Fibroblast of pulmonary artery (primary cell): ENCODE measurements around the gene CASQ2.

Source experiments
- DNase-seq: peaks from one replicate; pipeline ENCODE4 v3.0.0-alpha.2; 2010; ENCODE audit warnings: low read depth
- H3K4me3 ChIP-seq: replicated peaks from 2 replicates; pipeline ENCODE4 v1.5.1; 2011; ENCODE audit warnings: low read depth, mild to moderate bottlenecking, control low read depth, low read length, moderate library complexity
- TF ChIP-seq, protein P1 (sequence below): IDR thresholded peaks from 2 replicates; pipeline ENCODE4 v1.5.1; 2011; ENCODE audit warnings: mild to moderate bottlenecking, control low read depth, low read length, inconsistent platforms; ENCODE audit errors: missing control alignments

CASQ2 gene

GRCh38 chr1:115702959-115703358, 65.6 kb downstream of the CASQ2 start:
- TF ChIP-seq, protein P1, sequence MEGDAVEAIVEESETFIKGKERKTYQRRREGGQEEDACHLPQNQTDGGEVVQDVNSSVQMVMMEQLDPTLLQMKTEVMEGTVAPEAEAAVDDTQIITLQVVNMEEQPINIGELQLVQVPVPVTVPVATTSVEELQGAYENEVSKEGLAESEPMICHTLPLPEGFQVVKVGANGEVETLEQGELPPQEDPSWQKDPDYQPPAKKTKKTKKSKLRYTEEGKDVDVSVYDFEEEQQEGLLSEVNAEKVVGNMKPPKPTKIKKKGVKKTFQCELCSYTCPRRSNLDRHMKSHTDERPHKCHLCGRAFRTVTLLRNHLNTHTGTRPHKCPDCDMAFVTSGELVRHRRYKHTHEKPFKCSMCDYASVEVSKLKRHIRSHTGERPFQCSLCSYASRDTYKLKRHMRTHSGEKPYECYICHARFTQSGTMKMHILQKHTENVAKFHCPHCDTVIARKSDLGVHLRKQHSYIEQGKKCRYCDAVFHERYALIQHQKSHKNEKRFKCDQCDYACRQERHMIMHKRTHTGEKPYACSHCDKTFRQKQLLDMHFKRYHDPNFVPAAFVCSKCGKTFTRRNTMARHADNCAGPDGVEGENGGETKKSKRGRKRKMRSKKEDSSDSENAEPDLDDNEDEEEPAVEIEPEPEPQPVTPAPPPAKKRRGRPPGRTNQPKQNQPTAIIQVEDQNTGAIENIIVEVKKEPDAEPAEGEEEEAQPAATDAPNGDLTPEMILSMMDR = no peak
- no peak for DNase-seq
- H3K4me3 ChIP-seq = no peak overlapping the region

- DNase-seq = no peak
- TF ChIP-seq, protein P1 = no peak
- no peak overlapping the region for H3K4me3 ChIP-seq
These were observed 67.4 kb downstream of the CASQ2 start for GRCh38 chr1:115701090-115701489.

GRCh38 chr1:115697619-115698018, 70.9 kb downstream of the CASQ2 start:
- no peak for DNase-seq
- H3K4me3 ChIP-seq = no peak overlapping the region
- TF ChIP-seq, protein P1 = no peak

DNA sequence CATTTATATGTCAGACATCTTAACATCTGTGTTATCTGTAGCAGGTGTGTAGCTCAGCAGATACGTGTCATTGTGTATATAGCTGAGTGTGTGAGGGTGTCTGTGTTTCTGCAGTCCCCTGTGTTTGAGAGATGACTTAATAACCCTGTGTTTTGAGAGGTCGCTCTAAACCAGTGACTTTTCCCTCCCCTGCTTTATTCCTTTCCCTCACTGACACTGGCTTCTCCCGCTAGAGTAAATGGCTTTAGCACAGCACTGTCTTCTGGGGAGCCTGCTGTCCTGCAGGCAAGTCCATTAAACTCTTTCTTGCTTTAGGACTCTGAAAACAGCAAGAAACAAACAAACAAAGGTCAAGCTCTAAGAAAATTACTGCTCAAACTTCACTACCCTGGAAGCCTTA, 73.7 kb downstream of the CASQ2 start:
- TF ChIP-seq, protein P1 = no peak
- DNase-seq = no peak
- H3K4me3 ChIP-seq = no peak overlapping the region

DNA sequence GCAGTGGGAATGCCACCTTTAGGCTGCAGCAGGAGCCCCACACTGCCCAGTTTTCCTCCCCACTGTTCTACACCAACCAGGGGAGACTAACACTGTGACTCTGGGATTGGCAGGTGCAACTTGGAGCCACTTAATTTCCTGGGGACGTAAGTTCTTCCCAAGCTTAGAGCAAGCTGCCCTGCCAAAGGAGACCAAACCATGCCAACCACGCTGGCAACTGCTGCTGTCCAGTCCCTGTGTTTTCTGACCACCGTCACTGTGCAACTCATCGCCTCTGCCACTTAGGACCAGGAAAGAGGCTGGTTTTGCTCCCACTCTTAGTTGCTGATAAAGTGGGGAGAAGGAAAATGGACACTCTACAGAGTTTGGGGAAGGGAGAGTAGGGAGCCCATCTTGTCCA, 76.3 kb downstream of the CASQ2 start:
- no peak overlapping the region for H3K4me3 ChIP-seq
- no peak for DNase-seq
- TF ChIP-seq, protein P1 = no peak

DNA sequence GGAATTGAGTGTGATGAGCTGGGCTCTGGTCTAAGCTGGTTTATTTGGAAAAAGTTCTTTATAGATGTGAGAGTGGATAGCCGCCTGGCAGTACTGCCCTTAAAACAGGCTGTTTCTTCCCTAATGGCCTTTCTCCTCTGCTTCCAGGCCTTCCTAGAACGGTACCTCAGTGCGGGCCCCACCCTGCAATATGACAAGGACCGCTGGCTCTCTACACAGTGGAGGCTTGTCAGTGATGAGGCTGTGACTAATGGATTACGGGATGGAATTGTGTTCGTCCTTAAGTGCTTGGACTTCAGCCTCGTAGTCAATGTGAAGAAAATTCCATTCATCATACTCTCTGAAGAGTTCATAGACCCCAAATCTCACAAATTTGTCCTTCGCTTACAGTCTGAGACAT, 77.5 kb downstream of the CASQ2 start:
- TF ChIP-seq, protein P1 = no peak
- no peak overlapping the region for H3K4me3 ChIP-seq
- no peak for DNase-seq

- no peak for DNase-seq
- no peak overlapping the region for H3K4me3 ChIP-seq
- TF ChIP-seq, protein P1 = no peak
These were observed 80.8 kb downstream of the CASQ2 start for GRCh38 chr1:115687744-115688143.
